ENCODE measurements around the gene HS6ST1.

The HS6ST1 gene

GRCh38 chr2:128311216-128311754 is 7.4 kb downstream of the HS6ST1 start:
- in situ Hi-C loops (cut with MboI; ENCODE audit: low sequenced_read_pairs): no loop called here

- in situ Hi-C loops (cut with MboI; ENCODE audit: low sequenced_read_pairs): no loop called here
These were observed 7.9 kb downstream of the HS6ST1 start for GRCh38 chr2:128310761-128311160.

GRCh38 chr2:128310094-128310716 is 8.5 kb downstream of the HS6ST1 start:
- in situ Hi-C loops (cut with MboI; ENCODE audit: low sequenced_read_pairs): no loop called here

GRCh38 chr2:128309280-128310093 is 9.2 kb downstream of the HS6ST1 start:
- in situ Hi-C loops (cut with MboI; ENCODE audit: low sequenced_read_pairs): no loop called here

- in situ Hi-C loops (cut with MboI; ENCODE audit: low sequenced_read_pairs): no loop called here
These were observed 9.8 kb downstream of the HS6ST1 start for GRCh38 chr2:128308889-128309279.

GRCh38 chr2:128308284-128308731 is 10.4 kb downstream of the HS6ST1 start:
- in situ Hi-C loops (cut with MboI; ENCODE audit: low sequenced_read_pairs): no loop called here

- in situ Hi-C loops (cut with MboI; ENCODE audit: low sequenced_read_pairs): no loop called here
These were observed 11.1 kb downstream of the HS6ST1 start for GRCh38 chr2:128307595-128307994.

- in situ Hi-C loops (cut with MboI; ENCODE audit: low sequenced_read_pairs): no loop called here
These were observed 11.7 kb downstream of the HS6ST1 start for GRCh38 chr2:128306931-128307460.

- in situ Hi-C loops (cut with MboI; ENCODE audit: low sequenced_read_pairs): no loop called here
These were observed 12.4 kb downstream of the HS6ST1 start for GRCh38 chr2:128306081-128306930.

GRCh38 chr2:128305555-128306080 is 13.1 kb downstream of the HS6ST1 start:
- in situ Hi-C loops (cut with MboI; ENCODE audit: low sequenced_read_pairs): no loop called here

- in situ Hi-C loops (cut with MboI; ENCODE audit: low sequenced_read_pairs): no loop called here
These were observed 13.7 kb downstream of the HS6ST1 start for GRCh38 chr2:128304715-128305554.

GRCh38 chr2:128304330-128304714 is 14.3 kb downstream of the HS6ST1 start:
- in situ Hi-C loops (cut with MboI; ENCODE audit: low sequenced_read_pairs): no loop called here

- in situ Hi-C loops (cut with MboI; ENCODE audit: low sequenced_read_pairs): no loop called here
These were observed 14.8 kb downstream of the HS6ST1 start for GRCh38 chr2:128303911-128304310.

GRCh38 chr2:128303095-128303791 is 15.4 kb downstream of the HS6ST1 start:
- in situ Hi-C loops (cut with MboI; ENCODE audit: low sequenced_read_pairs): no loop called here

GRCh38 chr2:128302744-128303067 is 16.0 kb downstream of the HS6ST1 start:
- in situ Hi-C loops (cut with MboI; ENCODE audit: low sequenced_read_pairs): no loop called here

- in situ Hi-C loops (cut with MboI; ENCODE audit: low sequenced_read_pairs): no loop called here
These were observed 16.5 kb downstream of the HS6ST1 start for GRCh38 chr2:128302011-128302743.

- in situ Hi-C loops (cut with MboI; ENCODE audit: low sequenced_read_pairs): no loop called here
These were observed 17.1 kb downstream of the HS6ST1 start for GRCh38 chr2:128301501-128301966.

GRCh38 chr2:128301021-128301420 is 17.6 kb downstream of the HS6ST1 start:
- in situ Hi-C loops (cut with MboI; ENCODE audit: low sequenced_read_pairs): no loop called here
